GM23338 (cell line): ENCODE results near the gene HOTAIR. TPM values are rescaled to one million over a fixed set of nuclear protein-coding genes. Genes with fewer than 3 reads are reported as not detected.

Experiments
- ATAC-seq: fragments of 200-7000 bp; cut with Tn5 transposase; 3 replicates; pipeline ENCODE4 v1.9.1; 2020
- DNase-seq: peaks from one replicate; pipeline ENCODE4 v3.0.0-alpha.2; 2015; ENCODE audit warnings: low spot score
- H2AFZ ChIP-seq: fragments of 200-600 bp; sonication (generic); 2 replicates; pipeline ENCODE4 v1.8.0; 2016; ENCODE audit warnings: antibody characterized with exemption, mild to moderate bottlenecking, moderate library complexity
- H3F3A ChIP-seq: fragments of 200-600 bp; sonication (generic); replicated peaks from 2 replicates; pipeline ENCODE4 v1.8.0; 2017; ENCODE audit warnings: antibody characterized with exemption, mixed run types, low read depth
- H3K27ac ChIP-seq: fragments of 200-600 bp; sonication (generic); 2 replicates; pipeline ENCODE4 v1.6.1; 2016; ENCODE audit warnings: low read depth
- H3K27me3 ChIP-seq: fragments of 200-600 bp; sonication (generic); 2 replicates; pipeline ENCODE4 v1.8.0; 2016; ENCODE audit warnings: mild to moderate bottlenecking, mixed run types, moderate library complexity; ENCODE audit not compliant: insufficient read depth
- H3K36me3 ChIP-seq: fragments of 200-600 bp; sonication (generic); 2 replicates; pipeline ENCODE4 v1.8.0; 2016; ENCODE audit warnings: mild to moderate bottlenecking; ENCODE audit not compliant: insufficient read depth
- H3K4me1 ChIP-seq: fragments of 200-600 bp; sonication (generic); 2 replicates; pipeline ENCODE4 v1.8.0; 2016; ENCODE audit warnings: mild to moderate bottlenecking, moderate library complexity; ENCODE audit not compliant: insufficient read depth
- H3K4me2 ChIP-seq: fragments of 200-600 bp; sonication (generic); 2 replicates; pipeline ENCODE4 v1.7.1; 2017; ENCODE audit warnings: mixed run types
- H3K4me3 ChIP-seq: fragments of 200-600 bp; sonication (generic); 2 replicates; pipeline ENCODE4 v1.6.1; 2016; ENCODE audit warnings: mixed run types
- H3K79me2 ChIP-seq: fragments of 200-600 bp; sonication (generic); replicated peaks from 2 replicates; pipeline ENCODE4 v1.8.0; 2017; ENCODE audit warnings: mild to moderate bottlenecking; ENCODE audit not compliant: insufficient read depth
- H3K9me2 ChIP-seq: fragments of 200-600 bp; sonication (generic); 2 replicates; pipeline ENCODE4 v1.8.0; 2017; ENCODE audit not compliant: insufficient read depth
- H4K20me1 ChIP-seq: fragments of 200-600 bp; sonication (generic); replicated peaks from 2 replicates; pipeline ENCODE4 v1.8.0; 2017; ENCODE audit warnings: mild to moderate bottlenecking; ENCODE audit not compliant: insufficient read depth
- H3K27ac Mint-ChIP-seq: 2 replicates; pipeline ENCODE4 v1.8.0; 2020; ENCODE audit warnings: inconsistent platforms, mild to moderate bottlenecking, moderate library complexity, mixed read lengths
- H3K27me3 Mint-ChIP-seq: 3 replicates; pipeline ENCODE4 v1.8.0; 2022; ENCODE audit warnings: low read depth, mild to moderate bottlenecking, moderate library complexity, mixed read lengths, inconsistent platforms; ENCODE audit not compliant: insufficient read depth, poor library complexity
- H3K36me3 Mint-ChIP-seq: 3 replicates; pipeline ENCODE4 v1.8.0; 2021; ENCODE audit warnings: low read depth, mild to moderate bottlenecking, inconsistent platforms, moderate library complexity, mixed read lengths
- H3K4me1 Mint-ChIP-seq: 3 replicates; pipeline ENCODE4 v1.8.0; 2020; ENCODE audit warnings: mild to moderate bottlenecking, inconsistent platforms, mixed read lengths
- H3K4me3 Mint-ChIP-seq: 3 replicates; pipeline ENCODE4 v1.8.0; 2021; ENCODE audit warnings: moderate library complexity, mild to moderate bottlenecking, inconsistent platforms, mixed read lengths
- H3K9me3 Mint-ChIP-seq: 3 replicates; pipeline ENCODE4 v1.8.0; 2020; ENCODE audit warnings: moderate library complexity, mild to moderate bottlenecking, inconsistent platforms, mixed read lengths
- EZH2 ChIP-seq: fragments of 200-600 bp; sonication (generic); IDR thresholded peaks from one replicate; pipeline ENCODE4 v1.8.0; 2017; ENCODE audit warnings: antibody characterized with exemption, mild to moderate bottlenecking, low read depth; ENCODE audit not compliant: unreplicated experiment
- JUNB ChIP-seq: IDR thresholded peaks from one replicate; pipeline ENCODE4 v1.6.1; 2016; ENCODE audit warnings: antibody characterized with exemption; ENCODE audit not compliant: unreplicated experiment
- polyA plus RNA-seq: library from polyadenylated mRNA; unstranded; fragments of >200 nt; fragmentation: Nextera tagmentation; extraction: Ambion mirVana; gene quantifications from 2 replicates; pipeline ENCODE4 v1.2.1, GENCODE V29; 2016
- total RNA-seq: library from RNA; depleted of rRNA; stranded (reverse); fragments of >200 nt; shearing (Covaris generic); gene quantifications from 2 replicates; pipeline ENCODE4 v1.2.3, GENCODE V29; 2014
- TF ChIP-seq, protein P1 (sequence below): fragments of 250-450 bp; sonication (Bioruptor Pico); IDR thresholded peaks from 2 replicates; pipeline ENCODE4 v1.5.0; 2020; ENCODE audit warnings: mild to moderate bottlenecking, moderate library complexity
- TF ChIP-seq, protein P2 (sequence below): IDR thresholded peaks from 2 replicates; pipeline ENCODE4 v1.6.1; 2016; ENCODE audit warnings: antibody characterized with exemption

HOTAIR gene
- total and polyA plus RNA-seq, 2 experiments from 2014 or later = not detected

DNA sequence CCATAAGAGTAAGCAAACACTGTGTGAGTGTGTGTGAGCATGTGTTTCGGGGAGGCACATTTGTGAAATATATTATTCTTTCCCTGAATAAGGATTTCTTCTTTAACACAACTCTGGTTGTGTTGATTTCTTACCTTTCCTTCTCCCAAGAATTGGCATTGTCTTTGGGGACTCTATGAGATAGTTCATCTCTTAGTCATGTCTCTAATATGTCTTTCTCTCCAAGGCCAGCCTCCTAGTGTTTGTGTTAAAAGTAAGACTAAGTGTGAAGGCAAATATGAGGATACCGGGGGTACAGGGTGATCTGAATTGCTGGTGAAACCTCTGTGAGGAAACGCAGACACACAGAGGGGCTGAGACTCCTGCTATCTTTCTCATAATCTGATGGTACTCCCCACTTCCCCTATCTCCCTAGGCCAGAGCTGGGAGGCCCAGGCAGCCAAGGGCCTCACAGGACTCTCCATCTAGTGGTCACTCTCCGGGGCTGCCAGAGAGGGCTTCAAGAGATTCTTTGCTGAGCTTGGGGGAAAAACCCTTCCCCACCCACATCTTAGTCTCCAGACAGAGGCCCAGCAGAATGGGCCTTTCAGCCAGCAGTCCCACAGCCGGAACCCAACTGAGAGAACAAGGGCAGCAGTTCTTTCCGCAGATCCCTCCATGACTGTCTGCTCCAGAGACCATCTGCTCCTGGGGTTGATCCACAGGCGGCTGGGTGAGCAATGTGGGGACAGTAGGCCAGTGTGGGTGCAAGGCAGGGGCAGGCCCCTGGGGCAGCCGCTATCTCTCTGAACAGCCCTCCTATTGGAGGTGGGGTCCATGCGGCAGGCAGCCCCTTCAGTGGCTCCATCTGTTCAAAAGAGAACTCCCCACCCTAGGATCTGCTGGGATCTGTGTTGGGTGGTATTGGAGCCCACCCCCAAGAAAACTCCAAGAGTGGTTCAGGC lies 25.8 kb downstream of the HOTAIR start (continued):
- TF ChIP-seq, protein P1, sequence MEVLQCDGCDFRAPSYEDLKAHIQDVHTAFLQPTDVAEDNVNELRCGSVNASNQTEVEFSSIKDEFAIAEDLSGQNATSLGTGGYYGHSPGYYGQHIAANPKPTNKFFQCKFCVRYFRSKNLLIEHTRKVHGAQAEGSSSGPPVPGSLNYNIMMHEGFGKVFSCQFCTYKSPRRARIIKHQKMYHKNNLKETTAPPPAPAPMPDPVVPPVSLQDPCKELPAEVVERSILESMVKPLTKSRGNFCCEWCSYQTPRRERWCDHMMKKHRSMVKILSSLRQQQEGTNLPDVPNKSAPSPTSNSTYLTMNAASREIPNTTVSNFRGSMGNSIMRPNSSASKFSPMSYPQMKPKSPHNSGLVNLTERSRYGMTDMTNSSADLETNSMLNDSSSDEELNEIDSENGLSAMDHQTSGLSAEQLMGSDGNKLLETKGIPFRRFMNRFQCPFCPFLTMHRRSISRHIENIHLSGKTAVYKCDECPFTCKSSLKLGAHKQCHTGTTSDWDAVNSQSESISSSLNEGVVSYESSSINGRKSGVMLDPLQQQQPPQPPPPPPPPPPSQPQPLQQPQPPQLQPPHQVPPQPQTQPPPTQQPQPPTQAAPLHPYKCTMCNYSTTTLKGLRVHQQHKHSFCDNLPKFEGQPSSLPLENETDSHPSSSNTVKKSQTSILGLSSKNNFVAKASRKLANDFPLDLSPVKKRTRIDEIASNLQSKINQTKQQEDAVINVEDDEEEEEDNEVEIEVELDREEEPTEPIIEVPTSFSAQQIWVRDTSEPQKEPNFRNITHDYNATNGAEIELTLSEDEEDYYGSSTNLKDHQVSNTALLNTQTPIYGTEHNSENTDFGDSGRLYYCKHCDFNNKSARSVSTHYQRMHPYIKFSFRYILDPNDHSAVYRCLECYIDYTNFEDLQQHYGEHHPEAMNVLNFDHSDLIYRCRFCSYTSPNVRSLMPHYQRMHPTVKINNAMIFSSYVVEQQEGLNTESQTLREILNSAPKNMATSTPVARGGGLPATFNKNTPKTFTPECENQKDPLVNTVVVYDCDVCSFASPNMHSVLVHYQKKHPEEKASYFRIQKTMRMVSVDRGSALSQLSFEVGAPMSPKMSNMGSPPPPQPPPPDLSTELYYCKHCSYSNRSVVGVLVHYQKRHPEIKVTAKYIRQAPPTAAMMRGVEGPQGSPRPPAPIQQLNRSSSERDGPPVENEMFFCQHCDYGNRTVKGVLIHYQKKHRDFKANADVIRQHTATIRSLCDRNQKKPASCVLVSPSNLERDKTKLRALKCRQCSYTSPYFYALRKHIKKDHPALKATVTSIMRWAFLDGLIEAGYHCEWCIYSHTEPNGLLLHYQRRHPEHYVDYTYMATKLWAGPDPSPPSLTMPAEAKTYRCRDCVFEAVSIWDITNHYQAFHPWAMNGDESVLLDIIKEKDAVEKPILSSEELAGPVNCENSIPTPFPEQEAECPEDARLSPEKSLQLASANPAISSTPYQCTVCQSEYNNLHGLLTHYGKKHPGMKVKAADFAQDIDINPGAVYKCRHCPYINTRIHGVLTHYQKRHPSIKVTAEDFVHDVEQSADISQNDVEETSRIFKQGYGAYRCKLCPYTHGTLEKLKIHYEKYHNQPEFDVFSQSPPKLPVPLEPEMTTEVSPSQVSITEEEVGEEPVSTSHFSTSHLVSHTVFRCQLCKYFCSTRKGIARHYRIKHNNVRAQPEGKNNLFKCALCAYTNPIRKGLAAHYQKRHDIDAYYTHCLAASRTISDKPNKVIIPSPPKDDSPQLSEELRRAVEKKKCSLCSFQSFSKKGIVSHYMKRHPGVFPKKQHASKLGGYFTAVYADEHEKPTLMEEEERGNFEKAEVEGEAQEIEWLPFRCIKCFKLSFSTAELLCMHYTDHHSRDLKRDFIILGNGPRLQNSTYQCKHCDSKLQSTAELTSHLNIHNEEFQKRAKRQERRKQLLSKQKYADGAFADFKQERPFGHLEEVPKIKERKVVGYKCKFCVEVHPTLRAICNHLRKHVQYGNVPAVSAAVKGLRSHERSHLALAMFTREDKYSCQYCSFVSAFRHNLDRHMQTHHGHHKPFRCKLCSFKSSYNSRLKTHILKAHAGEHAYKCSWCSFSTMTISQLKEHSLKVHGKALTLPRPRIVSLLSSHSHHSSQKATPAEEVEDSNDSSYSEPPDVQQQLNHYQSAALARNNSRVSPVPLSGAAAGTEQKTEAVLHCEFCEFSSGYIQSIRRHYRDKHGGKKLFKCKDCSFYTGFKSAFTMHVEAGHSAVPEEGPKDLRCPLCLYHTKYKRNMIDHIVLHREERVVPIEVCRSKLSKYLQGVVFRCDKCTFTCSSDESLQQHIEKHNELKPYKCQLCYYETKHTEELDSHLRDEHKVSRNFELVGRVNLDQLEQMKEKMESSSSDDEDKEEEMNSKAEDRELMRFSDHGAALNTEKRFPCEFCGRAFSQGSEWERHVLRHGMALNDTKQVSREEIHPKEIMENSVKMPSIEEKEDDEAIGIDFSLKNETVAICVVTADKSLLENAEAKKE = no peak

DNA sequence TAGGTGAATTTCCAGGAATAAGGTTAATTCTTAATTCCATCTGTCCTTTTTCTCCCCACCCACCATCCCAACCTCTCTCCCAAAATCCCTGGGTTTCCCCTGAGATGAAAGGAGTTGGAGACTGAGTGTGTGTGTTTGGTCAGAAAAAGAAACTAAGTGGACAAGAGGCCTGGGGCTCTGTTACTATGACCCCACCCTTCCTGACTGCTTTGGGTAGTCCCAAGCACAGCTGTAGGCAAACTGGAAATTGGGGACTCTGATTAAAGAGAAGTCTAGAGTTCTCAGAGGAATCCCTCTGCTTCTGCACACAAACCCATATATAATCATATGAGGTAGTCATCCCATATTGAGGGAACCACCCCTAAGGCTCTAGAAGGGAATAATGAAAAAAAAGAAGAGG lies 27.0 kb downstream of the HOTAIR start:
- H3K4me3 ChIP-seq = no peak overlapping the region
- no peaks in the 10 kb centered on the region for H3K36me3 ChIP-seq
- no peak overlapping the region for H3K4me2 ChIP-seq
- Mint-ChIP-seq H3K27ac (no peak overlapping the region), H3K27me3 (peaks cover 100% of the 10 kb centered on the region), H3K4me1 (peaks cover 16% of the 10 kb centered on the region), H3K36me3 (no peaks in the 10 kb centered on the region; the same call in 2 of the 3 replicates), H3K4me3 (no peak overlapping the region), H3K9me3 (no peaks in the 10 kb centered on the region; the same call in 2 of the 3 replicates)
- peaks cover 84% of the 10 kb centered on the region for H4K20me1 ChIP-seq
- no peaks in the 10 kb centered on the region for H3K79me2 ChIP-seq
- H3F3A ChIP-seq = peaks cover 50% of the 10 kb centered on the region
- DNase-seq (no peak), ATAC-seq (no peak)
- no peaks in the 10 kb centered on the region for H3K9me2 ChIP-seq
- no peak overlapping the region for H2AFZ ChIP-seq
- peaks cover 100% of the 10 kb centered on the region for H3K27me3 ChIP-seq
- TF ChIP-seq, protein P2, sequence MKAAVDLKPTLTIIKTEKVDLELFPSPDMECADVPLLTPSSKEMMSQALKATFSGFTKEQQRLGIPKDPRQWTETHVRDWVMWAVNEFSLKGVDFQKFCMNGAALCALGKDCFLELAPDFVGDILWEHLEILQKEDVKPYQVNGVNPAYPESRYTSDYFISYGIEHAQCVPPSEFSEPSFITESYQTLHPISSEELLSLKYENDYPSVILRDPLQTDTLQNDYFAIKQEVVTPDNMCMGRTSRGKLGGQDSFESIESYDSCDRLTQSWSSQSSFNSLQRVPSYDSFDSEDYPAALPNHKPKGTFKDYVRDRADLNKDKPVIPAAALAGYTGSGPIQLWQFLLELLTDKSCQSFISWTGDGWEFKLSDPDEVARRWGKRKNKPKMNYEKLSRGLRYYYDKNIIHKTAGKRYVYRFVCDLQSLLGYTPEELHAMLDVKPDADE = no peak
- TF ChIP-seq JUNB = no peak
- peak; percentile 37 for TF ChIP-seq EZH2
- peaks cover 28% of the 10 kb centered on the region; the same call in 1 of the 2 replicates for H3K4me1 ChIP-seq
- H3K27ac ChIP-seq = no peak overlapping the region
